HG03342 (cell line): Measurements from ENCODE around the gene MCRS1.

ENCODE experiments used
- ATAC-seq: cut with Tn5 transposase; IDR thresholded peaks from one replicate; pipeline ENCODE4 v1.9.1; 2021; ENCODE audit warnings: mild to moderate bottlenecking, moderate library complexity; ENCODE audit not compliant: unreplicated experiment

MCRS1 gene

DNA sequence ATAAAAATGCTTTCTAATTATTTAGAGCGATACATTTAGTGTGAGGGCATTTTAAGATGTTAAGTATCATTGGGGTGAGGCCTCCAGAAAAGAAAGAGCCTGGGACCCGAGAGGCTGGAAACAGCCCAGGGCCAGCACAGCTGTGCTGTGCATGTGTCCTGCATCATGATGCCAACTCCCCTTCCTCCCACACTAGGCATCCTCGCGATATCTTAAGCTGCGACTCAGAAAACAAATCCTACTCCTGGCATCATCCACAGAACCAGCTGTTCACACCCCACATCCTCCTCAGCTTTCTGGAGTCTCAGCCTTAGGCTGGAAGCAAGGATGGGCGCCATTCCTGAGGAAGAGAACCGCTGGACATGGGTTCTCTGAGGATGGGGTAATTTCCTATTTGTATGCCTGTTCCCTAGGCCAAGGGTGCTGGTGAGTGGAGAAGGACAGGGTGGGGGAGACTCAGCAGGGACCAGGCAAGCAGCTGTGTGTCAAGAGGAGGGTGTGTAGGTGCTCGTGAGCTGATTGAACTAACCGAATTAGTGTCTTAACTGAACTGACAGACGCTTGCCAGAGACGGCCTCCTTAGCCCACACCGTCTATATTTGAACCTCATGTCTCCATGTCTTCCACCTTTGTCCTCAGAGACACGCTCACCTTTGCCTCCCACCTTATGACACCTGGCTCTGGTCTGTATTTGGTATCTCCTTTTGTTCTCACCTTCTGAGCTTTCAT lies 15.6 kb upstream of the MCRS1 start:
- no peak for ATAC-seq

DNA sequence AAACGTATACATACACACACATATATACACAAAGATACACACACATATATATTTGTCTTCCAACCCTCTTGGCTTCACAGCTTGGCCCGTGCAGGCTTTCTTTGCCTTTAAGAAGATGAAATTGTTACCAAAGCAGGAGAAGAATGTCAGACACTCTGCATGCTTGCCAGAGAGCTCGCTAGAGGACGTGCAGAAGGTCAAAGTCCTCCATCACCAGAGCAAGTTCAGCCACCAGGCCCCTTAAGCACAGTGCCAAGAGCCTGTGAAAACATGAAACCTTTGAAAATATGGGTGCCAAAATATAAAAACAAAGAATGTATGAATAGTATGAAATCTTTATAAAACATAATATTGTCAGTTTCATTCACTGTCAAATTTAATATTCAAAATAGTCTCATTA lies 14.9 kb upstream of the MCRS1 start:
- ATAC-seq = no peak

DNA sequence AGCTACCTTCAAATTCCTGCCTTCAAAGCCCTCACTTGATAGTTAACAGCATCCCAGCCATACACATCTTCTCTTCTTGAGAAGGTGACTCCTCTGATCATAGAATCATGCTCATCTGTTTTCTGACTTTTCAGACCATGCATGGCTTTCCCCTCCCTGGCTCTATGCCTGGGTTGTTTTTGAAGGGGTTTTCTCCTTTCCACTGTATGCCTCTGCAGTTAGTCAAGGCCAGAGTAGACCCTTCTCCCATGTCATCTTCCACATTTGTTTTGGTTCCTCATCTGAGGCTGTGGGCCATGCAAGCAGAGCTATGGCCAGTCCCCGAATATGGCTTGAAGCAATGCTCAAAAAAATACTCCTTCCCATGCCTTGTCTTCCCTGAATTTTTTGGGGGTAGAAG lies 14.3 kb upstream of the MCRS1 start:
- ATAC-seq = no peak

DNA sequence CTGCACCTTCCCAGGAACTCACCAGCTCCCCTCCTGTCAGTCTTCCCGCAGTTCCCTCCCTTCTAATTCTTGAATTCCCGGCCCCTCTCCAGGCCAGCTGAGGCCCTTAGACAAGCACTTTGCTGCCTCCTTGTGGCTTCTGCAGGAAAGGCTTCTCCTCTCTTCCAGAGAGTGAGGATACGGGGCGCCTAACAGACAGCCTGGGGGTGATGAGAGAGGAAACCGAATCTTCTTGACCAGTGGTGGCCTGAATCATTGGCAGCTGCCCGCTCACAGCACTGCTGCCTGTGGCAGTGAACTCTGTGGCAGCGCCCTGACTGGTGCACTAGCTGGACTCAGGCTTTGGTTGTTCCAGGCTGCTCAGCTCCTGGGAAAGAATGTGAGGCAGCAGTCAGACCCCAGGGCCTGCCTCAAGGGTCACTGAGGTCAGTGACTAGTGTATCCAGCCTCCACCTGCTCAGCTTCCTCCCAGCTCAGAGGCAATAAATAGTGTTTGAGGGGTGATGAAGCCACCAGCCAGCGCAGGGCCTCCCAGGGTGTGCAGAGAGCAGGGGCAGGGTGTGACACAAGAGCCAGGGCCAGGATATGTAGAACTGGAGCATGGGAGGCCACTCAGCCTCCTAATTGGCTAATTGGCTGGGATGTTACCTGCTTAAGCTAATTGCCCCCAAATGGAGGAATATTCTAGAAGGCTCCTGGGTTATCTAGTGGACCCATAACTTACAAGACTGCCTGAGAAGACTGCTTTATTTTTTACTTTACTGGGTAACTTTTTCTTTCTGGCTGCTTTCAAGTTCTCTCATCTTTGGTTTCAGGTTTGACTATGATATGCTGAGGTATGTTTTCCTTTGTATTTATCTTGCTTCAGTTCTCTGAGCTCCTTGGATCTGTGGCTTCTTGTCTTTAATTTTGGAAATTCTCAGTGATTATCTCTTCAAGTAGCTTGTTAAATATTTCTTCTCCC lies 12.9 kb upstream of the MCRS1 start:
- ATAC-seq = peak; percentile 57

DNA sequence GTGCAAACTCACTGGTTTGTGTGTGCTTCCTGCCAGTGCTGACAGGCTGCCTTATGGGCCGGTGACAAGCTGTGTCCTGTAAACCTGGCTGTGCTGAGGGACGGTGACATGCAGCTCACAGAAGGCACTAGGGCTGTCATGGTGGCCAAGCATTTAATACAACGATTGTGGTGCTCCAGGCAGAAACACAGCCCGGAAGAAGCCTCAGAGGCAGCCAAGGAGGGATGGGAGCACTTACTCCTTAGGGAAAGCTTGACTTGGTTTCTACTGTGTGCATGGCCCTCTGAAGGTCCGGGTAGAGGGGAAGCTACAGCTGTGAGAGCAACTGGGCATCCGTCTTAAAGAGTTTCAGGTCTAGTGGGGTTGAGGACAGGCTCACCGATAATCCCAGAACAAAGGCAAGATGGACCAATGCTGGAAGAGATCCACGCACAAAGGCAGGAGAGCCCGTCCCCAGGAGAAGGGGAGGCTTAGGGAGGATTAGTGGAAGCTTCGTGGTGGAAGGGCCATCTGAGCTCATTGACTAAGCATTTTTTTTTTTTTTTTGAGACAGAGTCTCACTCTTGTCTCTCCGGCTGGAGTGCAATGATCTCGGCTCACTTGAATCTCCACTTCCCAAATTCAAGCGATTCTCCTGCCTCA lies 10.7 kb upstream of the MCRS1 start:
- no peak for ATAC-seq

DNA sequence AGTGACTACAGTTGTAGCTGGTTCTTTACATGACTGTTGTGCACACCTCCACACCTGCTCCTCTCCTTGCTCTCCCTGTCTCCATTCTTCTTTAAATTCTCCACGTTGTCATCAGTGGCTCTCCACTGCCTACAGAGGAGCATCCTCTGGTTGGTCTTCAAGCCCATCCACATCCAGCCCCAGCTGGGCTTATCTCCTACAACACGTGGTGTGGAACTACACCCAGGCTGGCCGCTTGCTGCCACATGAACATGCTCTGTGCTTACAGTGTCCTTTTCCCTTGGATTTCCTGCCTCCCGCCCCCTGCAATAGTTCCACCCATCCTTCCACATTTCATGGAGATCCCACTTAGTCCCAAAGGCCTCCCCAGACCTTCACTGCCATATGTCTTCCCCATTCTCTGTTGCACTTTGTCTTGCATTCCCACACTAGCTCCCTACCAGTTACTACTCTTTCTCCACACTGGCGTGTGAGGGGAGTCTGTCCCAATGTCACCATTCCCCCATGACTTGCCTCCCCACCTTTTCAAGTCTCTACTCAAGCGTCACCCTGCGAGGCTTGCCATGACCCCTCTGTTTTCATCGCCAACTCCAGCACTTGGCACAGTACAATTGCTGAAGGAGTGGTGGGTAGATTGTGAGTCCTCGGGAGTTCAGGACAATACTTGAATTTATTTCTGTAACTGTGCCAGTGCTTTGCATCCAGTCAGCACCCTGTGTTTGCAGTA lies 9.8 kb upstream of the MCRS1 start:
- ATAC-seq = no peak

DNA sequence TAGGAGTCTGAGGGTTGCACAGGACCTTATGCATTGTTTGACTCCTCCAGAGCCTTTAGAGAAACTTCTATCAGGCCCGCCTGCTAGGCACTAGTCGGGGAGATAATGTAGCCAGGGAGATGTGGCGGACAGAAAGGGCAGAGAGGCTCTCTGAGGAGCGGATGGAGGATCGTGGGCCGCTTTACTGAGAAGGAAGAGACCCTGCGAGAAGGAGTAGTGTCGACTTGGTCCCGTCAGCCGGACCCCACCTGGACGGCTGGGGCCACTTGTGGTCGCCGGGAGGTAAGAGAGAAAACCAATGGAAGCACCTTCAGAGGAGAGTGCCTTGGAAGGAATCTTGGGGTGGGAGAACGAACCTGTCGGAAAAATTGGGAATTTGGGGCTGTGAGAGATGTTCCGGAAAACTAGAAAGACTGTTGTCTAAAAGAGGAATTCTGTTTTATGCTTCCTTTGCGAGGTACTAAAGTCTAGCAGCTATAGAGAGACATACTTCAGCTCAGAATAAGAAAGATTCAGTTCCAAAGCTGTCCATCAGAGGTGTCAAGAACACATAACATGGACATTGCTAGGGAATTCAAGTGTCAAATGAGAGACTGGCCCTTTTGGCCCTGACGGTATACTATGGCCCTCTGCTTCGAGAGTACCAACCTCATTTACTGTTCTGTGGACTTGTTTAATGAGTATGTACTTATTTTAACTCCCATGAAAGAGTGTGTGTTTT lies 660 bp upstream of the MCRS1 start:
- ATAC-seq = peak; percentile 23

DNA sequence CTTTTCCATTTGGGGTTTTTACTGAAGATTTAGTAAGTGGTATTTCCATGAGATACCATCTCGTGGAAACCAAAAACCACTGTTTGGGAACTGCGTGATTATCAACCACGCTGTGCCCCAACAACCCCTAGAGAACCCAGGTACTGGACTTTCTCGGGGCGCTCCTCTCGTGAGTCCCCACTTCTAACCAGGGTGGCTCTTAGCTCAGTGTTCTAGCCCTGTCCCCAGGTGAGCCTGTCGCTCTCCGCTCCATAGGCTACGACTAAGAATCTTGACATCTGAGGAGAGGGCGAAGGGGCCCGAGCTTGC lies 686 bp downstream of the MCRS1 start:
- peak; percentile 3 for ATAC-seq

DNA sequence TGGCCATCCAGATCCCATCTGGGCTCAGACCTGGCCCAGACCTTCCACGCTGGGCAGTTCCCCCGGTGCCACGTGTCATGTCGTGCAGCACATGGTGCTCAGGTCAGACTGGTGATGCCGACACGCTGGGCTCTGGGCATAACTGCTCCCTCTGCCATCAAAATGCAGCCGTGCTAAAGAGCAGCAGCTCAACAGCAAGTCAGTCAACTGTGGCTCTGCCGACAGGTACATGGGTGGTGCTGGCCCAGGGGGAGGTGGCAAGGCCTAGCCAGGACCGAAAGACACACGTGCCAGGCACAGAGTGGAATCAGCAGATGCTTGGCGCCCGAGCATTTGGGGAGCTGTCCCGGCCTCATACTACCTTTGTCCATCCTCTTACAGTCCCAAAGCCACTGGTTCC lies 1.6 kb downstream of the MCRS1 start:
- no peak for ATAC-seq

DNA sequence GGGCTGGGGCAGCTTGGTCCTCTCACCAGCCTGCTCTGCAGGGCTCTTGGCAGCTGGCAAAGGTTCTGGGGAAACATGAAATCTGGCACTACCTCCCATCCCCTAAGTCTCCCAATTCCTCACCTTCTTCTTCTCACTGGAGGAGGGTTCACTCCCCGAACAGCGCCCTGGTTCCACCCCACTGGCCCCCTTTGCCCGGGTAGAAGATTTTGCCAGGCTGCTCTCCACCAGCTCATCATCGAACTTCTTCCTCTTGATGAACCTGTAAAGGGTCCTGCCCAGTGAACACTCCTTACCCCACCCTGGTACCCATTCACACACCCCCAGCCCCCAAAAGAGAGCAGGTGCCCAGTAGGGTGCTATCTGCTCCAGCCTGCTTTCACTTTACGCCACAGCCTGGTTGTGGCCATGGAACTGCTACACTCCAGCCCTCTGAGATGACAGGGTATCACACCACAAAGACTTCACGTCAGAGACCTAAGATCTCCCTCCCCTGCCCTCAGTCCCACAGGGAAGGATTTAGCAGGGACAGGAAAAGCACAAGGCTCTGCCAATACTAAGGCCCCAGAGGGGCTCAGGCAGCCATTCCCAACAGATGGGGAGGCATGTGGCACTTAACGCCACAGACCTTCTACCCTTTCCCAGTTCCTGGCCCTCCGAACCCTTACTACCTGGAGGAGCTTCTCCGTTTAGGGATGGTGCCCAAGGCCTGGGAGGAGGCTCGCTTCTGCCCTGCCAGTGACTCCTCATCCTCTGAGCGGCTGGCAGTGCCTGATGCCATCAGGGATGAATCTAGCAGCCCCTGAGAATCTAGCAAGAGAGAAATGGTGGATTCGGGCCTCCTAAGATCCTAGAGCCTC lies 2.3 kb downstream of the MCRS1 start:
- no peak for ATAC-seq

DNA sequence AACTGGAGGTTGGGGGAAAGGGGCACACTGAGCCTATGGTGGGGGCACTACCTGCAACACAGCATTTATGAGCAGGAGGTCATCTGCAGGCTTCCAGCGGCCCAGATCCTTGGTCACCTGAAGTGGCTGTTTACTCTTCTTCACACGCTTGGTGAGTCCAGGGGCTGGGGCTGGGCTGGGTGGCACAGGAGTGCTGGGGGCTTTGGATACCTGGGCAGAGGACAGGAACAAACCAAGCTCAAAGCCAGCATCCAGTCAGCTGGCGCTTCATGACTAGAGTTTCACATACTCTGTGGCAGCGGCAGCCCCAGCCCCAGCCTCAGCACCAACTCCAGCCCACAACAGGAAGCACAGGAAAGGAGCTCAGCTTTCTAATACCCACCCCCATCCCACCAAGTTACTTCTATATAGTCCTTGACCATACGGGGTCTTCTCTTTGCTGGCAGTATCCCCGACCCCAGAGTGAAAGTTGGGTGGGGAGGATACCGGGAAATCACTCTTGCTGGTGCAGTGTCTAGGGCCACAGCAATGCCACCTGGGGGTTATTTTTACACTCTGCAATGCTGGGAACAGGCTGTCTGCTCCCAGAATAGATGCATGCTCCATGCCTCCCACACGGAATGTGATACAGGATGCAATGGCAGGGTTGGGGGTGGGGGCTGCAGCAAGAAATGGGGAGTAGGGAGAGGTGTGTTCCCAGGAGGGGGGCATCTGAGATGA lies 3.1 kb downstream of the MCRS1 start:
- ATAC-seq = no peak

DNA sequence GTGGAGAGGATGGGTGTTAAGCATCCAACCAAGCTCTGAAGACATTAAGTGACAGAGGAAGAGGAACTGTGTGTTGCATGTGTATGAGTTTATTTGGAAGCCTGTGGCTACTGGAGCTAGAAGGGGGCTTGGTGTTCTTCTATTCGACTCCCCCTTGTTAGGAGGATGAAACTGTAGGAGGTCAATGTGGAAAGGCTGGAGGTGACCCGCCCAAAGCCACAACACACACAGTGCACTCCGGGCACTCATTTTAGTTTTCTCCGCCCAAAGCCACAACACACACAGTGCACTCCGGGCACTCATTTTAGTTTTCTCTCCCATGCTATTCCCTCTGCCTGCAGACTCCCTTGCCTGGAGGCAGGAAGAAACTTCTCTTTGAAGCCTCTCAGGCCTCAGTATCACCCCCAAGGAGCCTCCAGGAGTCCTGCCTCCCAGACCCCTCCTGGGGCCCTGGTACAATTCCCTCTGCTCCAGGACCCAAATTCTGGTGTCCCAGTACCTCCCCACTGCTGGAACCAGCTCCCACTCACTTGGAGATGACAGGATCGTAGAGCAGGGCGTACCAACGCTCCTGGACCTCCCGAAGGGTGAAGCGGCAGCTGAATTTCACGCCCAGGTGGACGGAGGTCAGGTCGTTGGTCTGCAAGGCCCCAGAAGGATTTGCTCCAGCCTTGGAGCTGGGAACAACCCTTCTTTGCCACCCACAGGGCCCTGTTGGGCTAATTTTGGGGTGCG lies 3.8 kb downstream of the MCRS1 start:
- ATAC-seq = no peak

DNA sequence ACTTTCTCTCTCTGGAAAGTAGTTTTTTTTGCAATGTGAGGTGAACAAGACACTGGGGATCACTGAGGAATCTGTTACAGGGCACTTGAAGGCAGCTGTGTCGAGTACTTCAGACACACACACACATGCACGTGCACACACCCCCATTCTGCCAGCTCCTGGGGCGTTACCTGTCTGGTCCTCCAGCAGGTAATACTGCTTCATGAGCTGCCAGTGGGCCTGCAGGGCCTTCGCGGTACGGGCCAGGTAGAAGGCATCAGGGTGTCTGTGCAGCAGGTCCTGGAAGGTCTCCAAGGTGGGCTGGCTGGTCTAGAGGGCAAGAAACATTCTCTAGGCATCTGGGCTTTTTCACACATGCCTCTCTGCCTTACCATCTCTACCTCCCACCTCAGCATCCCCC lies 5.1 kb downstream of the MCRS1 start:
- ATAC-seq = no peak

DNA sequence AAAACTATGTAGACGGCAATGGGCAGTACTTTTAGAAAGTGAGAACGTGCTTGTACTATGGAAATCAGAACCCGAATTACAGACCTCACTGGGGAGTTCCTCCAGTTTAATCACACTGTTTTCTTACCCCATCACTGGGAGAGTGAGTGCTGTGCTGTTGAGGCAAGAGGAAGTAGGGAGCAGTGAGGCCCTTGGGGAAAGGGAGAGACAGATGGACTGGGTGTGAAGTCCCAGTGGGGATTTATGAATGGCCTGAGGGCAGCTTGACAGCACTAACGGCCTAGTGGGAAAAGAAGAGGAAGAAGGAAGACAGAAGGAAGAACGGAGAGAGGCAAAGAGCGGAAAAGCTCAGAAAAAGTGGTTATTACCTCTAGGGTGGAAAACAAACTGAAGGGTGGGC lies 5.7 kb downstream of the MCRS1 start:
- ATAC-seq = no peak

DNA sequence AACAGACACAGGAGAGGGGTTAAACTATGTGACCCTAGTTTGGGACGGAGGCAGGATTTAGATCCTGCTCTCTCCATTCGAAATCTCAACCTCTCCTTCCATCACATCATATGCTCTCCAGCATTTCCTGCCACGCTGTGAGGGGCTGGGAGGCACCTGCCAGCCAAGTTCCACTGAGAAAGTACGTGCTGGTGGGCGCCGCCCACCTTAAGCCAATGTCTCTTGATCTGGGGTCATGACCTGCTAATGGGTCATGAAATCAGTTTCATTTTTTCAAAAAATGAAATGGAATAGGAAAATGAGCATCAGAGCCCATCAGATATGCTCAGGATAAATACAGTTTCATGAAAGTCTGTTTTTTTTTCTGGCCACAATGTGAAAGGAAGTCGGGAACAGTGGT lies 7.2 kb downstream of the MCRS1 start:
- ATAC-seq = no peak

DNA sequence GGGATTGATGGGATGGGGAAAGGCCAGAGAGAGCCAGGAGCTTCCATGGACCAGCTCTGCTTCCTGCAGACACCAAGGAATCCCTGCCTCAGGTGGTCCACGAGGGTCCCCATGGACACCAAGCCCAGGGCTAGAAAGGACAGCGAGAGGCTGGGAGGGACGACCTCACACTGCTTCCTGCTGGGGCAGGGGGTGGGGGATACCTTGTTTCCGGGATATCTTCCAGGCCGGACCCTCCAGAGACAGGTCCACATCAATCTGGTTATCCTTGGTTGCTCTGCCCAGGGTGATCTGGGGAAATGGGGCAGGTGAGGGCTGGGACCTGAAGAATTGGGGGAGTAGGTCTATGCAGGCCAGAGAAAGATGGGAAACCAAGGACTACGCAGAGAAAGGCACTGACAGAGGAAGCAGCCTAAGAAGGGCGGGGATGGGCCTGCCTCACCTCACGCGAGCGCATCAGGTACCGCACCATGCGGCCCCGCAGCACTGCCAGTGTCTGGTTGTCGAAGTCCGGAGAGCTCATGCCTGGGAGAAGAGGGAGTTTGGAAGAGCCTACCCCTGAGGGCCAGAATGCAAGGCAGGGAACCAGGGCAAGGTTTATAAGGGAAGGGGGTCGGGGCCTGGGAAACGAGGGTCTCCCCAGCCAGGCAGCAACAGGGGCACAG lies 8.8 kb downstream of the MCRS1 start:
- ATAC-seq = no peak

DNA sequence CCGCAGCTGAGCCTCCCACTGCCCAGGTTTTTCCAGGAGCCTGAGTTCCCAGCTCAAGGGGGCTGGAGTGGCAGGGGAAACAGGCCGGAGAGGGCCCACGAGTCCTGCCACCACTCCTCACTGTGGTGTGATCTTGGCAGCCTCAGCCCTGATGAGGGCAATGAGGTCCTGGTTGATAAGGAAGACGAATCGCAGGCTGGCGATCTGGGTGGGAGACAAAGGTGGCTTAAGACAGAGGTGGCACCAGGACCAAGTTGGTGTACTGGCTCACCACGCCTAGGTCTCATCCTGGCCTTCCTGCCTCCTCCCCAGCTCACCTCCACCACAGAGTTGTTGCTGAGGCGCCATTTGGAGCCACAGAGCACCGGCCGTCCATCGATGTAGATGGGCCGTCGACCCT lies 9.4 kb downstream of the MCRS1 start:
- no peak for ATAC-seq

DNA sequence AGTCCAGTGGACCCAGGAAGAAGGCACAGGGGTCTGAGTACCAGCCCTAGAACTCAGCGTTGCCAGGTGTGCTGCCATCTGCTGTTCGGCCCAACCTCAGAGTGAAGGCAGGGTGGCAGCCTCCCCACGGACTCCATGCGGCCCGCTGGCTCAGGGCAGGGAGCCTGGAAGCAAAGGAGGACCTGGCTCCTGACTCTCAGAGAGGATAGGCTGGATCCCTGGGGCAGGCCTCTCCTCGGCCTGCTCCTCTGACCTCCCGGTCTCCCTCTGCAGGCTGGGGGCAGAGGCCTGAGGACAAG lies 10.1 kb downstream of the MCRS1 start:
- ATAC-seq = no peak
